Endothelial cell (in vitro differentiated cells): Measurements from ENCODE around the gene CUL4A. TPM values are rescaled to one million over a fixed set of nuclear protein-coding genes. Genes with fewer than 3 reads are reported as not detected.
A peak's percentile ranks its signal among the peaks of the same experiment; 100 is the strongest.

Experiments used
- DNase-seq: peaks from one replicate; pipeline ENCODE4 v3.0.0; 2021; ENCODE audit warnings: low spot score
- H3K27ac Mint-ChIP-seq: one replicate; pipeline ENCODE4 v1.8.0; 2021; ENCODE audit warnings: mixed read lengths, inconsistent platforms; ENCODE audit not compliant: unreplicated experiment
- H3K27me3 Mint-ChIP-seq: one replicate; pipeline ENCODE4 v1.8.0; 2021; ENCODE audit warnings: mild to moderate bottlenecking, moderate library complexity, mixed read lengths, inconsistent platforms; ENCODE audit not compliant: unreplicated experiment
- H3K36me3 Mint-ChIP-seq: one replicate; pipeline ENCODE4 v1.8.0; 2021; ENCODE audit warnings: mild to moderate bottlenecking, low read depth, mixed read lengths, inconsistent platforms; ENCODE audit not compliant: unreplicated experiment
- H3K4me1 Mint-ChIP-seq: one replicate; pipeline ENCODE4 v1.8.0; 2021; ENCODE audit warnings: mild to moderate bottlenecking, mixed read lengths, inconsistent platforms; ENCODE audit not compliant: unreplicated experiment
- H3K4me3 Mint-ChIP-seq: one replicate; pipeline ENCODE4 v1.8.0; 2021; ENCODE audit warnings: mild to moderate bottlenecking, mixed read lengths, inconsistent platforms; ENCODE audit not compliant: unreplicated experiment
- H3K9me3 Mint-ChIP-seq: one replicate; pipeline ENCODE4 v1.8.0; 2021; ENCODE audit warnings: mixed read lengths, inconsistent platforms; ENCODE audit not compliant: unreplicated experiment
- total RNA-seq: library from RNA; stranded (reverse); fragmentation: NEBNext Ultra II Directional; extraction: Animal tissue kit (Norgen Biotek cat#: 25700); gene quantifications from one replicate; pipeline ENCODE4 v1.2.1, GENCODE V29; 2021; ENCODE audit not compliant: unreplicated experiment
- TF ChIP-seq, protein P1 (sequence below): fragments of 200-600 bp; sonication (generic); IDR thresholded peaks from one replicate; pipeline ENCODE4 v1.5.0; 2021; ENCODE audit warnings: antibody characterized with exemption; ENCODE audit not compliant: unreplicated experiment

The CUL4A gene
- total RNA-seq, 1 donor from 2014 or later = 55.8 TPM

- Mint-ChIP-seq H3K9me3 (no peaks in the 10 kb centered on the region), H3K27me3 (peaks cover 8% of the 10 kb centered on the region), H3K36me3 (peaks cover 35% of the 10 kb centered on the region), H3K4me3 (no peak overlapping the region), H3K4me1 (peaks cover 22% of the 10 kb centered on the region), H3K27ac (peak overlapping the region; percentile 50)
- TF ChIP-seq, protein P1, sequence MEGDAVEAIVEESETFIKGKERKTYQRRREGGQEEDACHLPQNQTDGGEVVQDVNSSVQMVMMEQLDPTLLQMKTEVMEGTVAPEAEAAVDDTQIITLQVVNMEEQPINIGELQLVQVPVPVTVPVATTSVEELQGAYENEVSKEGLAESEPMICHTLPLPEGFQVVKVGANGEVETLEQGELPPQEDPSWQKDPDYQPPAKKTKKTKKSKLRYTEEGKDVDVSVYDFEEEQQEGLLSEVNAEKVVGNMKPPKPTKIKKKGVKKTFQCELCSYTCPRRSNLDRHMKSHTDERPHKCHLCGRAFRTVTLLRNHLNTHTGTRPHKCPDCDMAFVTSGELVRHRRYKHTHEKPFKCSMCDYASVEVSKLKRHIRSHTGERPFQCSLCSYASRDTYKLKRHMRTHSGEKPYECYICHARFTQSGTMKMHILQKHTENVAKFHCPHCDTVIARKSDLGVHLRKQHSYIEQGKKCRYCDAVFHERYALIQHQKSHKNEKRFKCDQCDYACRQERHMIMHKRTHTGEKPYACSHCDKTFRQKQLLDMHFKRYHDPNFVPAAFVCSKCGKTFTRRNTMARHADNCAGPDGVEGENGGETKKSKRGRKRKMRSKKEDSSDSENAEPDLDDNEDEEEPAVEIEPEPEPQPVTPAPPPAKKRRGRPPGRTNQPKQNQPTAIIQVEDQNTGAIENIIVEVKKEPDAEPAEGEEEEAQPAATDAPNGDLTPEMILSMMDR = no peak
- DNase-seq = no peak
Measured at GRCh38 chr13:113171250-113172125, 37.9 kb upstream of the CUL4A start.

DNA sequence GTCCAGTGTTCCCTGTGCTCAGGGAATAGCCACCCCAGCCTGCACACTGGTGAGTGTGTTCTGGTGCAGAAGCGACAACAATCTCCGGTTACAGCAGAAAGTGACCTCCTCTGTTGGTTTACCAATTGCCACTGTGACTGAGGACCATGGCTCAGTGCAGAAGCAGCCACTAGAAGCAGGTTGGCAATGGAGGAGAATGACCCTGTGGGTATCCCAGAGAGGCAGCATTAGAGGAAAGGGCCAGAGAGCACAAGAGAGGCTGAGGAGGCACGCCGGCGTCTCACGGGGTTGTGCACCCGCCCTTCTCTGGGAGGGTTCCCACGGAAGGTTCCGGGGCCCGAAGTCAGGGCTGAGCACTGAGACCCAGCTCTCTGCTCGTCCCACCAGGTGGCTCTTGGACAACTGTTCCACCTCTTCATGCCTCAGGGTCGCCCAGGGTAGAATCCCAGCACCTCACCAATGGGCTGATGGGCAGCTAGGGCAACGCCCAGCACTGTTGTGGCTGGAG, 36.9 kb upstream of the CUL4A start:
- no peak overlapping the region for H3K4me3 Mint-ChIP-seq
- no peak for DNase-seq
- peaks cover 8% of the 10 kb centered on the region for H3K27me3 Mint-ChIP-seq
- TF ChIP-seq, protein P1 = no peak
- no peak overlapping the region for H3K27ac Mint-ChIP-seq
- H3K9me3 Mint-ChIP-seq = no peaks in the 10 kb centered on the region
- peaks cover 20% of the 10 kb centered on the region for H3K4me1 Mint-ChIP-seq
- H3K36me3 Mint-ChIP-seq = peaks cover 36% of the 10 kb centered on the region

GRCh38 chr13:113176280-113176679, 33.1 kb upstream of the CUL4A start:
- Mint-ChIP-seq H3K9me3 (no peaks in the 10 kb centered on the region), H3K4me3 (peak overlapping the region; percentile 64), H3K27me3 (peaks cover 8% of the 10 kb centered on the region), H3K4me1 (peaks cover 14% of the 10 kb centered on the region), H3K36me3 (peaks cover 52% of the 10 kb centered on the region), H3K27ac (peak overlapping the region; percentile 22)
- no peak for DNase-seq
- TF ChIP-seq, protein P1 = no peak

GRCh38 chr13:113176822-113177221, 32.6 kb upstream of the CUL4A start:
- H3K36me3 Mint-ChIP-seq = peaks cover 51% of the 10 kb centered on the region
- no peak for DNase-seq
- H3K4me1 Mint-ChIP-seq = peaks cover 9% of the 10 kb centered on the region
- no peaks in the 10 kb centered on the region for H3K9me3 Mint-ChIP-seq
- no peak overlapping the region for H3K4me3 Mint-ChIP-seq
- TF ChIP-seq, protein P1 = no peak
- H3K27ac Mint-ChIP-seq = no peak overlapping the region
- peaks cover 7% of the 10 kb centered on the region for H3K27me3 Mint-ChIP-seq
